IPS DF 4.7 (cell line): ENCODE results near the gene SRGAP3.
"Not testable (repeated sequence)": the region's sequence is repeated elsewhere in the genome, so short reads cannot be mapped to it uniquely, and the experiment has no call there.

Experiments
- DNase-seq: peaks from one replicate; pipeline ENCODE4 v3.0.0-alpha.2; 2013; ENCODE audit warnings: low spot score; ENCODE audit errors: extremely low read depth

Gene SRGAP3

GRCh38 chr3:9249273-9250192 lies at the start of gene SRGAP3:
Gene SRGAP3, minus strand, starts transcription at chr3:9249646. Its CDS starts 695 bp downstream, at chr3:9248951.
- DNase-seq = peak; percentile 72

DNA sequence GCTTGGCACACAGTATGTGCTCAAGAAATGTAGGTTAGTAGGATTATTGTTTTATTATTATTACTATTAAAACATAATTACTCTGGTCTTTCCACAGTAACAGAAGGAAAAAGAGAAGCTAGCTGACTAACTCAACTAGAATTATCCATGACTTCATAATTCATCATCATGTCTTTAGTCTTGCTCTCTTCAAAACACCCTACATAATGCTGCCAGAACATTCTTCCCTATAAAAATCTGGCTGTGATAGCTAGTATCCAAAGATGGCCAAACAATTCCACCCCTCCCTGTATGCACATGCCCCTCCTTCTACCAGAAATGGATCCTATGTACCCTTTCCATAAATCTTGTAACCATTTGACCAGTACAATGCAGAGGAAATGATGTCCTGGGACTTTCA lies 48.8 kb upstream of the SRGAP3 start:
- no peak for DNase-seq

GRCh38 chr3:9296241-9296640 lies 46.8 kb upstream of the SRGAP3 start:
- DNase-seq = no peak

GRCh38 chr3:9295007-9295406 lies 45.6 kb upstream of the SRGAP3 start:
- DNase-seq = no peak

- not testable (repeated sequence) for DNase-seq
These were observed 44.5 kb upstream of the SRGAP3 start for GRCh38 chr3:9293953-9294352.

DNA sequence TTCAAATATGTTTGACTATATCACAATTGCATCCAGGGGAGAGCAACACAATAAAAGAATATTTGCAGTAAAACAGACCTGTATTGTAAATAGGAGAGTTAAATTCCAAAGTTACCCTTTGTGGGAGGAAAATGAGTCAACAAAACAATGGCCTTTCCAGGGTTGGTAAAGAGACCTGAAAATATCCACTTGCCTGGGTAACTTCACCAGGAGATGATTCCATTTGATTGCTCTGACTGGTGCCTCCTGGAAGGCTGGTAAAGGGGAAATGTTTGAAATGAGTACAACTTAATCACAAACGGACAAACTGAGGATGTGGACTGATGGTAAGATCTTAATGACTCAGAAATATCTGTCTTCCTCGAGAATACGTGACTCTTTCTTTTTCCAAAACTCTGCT lies 43.6 kb upstream of the SRGAP3 start:
- no peak for DNase-seq

DNA sequence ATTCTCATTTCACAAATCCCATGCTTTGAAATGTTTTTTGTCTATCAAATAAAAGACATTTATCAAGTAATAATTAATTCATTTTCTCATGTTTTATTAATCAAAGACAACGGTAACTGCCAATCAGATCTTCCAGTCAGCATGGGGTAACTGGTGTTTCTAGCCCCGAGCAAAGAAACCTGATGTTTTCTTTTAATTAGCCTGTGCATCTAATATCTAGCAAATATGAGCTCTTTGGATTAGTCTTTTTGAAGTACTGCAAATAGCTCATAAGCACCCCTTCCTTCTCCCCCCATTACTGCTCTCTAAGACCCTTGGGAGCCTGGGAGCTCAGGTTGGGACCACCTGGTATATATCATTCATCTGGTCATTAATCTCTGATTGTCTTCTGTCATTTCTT lies 43.1 kb upstream of the SRGAP3 start:
- no peak for DNase-seq

DNA sequence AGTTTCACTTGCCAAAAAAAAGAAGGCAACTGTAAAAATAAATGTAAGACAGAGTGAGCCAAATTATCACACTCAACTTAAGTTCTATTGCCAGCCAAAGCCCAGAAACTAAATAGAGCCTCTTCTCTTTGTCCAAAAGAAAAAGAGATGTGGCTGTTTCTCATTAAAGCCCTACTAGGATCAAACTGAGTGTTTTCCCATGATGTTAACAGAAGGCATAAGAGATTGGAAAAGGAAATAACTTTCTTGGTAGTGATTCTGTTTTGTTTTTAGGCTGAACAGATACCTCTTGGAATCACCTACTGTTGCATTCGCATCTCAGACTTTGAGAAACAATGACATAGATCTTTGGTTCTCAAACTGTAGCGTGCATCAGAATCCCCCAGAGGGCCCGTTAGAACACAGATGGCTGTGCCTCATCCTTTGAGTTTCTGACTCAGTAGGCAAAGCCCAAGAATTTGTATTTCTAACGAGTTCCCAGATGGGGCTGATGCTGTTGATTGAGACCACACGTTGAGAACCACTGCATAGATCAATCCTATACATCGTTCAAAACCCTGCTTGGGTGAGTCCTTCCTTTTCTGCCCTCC lies 42.5 kb upstream of the SRGAP3 start:
- no peak for DNase-seq

- no peak for DNase-seq
These were observed 41.1 kb upstream of the SRGAP3 start for GRCh38 chr3:9290566-9290965.

GRCh38 chr3:9281533-9281932 lies 32.1 kb upstream of the SRGAP3 start:
- not testable (repeated sequence) for DNase-seq

DNA sequence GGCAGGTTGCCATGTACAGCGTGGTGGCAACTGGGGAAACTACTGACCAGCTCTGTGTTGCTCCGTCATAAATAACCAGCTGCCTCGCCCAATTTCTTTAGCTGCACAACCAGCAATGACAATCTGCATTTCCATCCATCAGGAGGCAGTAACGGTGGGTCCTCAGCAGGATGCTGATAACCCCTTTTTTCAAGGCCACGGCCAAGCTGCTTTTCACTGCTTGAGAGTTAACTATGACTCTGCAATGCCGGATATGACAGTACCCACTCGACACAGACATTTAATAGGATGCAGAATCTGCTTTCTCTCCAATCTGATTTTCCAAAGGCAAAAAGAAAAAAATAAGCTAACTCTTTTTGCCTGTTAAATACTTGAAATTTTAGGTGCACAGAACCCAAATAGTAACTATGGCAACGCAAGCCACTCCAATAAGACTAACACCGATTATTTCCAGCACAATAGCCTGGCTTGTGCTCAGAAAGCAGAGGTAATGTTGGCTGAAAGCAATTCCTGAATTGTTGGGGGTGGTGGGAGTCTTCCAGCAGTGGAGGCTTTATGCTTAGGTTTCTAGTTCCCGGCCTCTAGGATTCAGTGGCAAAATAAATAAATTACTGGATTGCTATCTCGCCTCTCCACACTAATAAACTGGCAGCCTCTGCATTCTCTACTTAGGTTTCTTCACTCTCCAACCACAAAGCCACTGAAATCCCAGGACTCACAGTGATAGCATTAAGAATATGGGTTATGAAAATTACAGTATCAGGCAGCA lies 31.2 kb upstream of the SRGAP3 start:
- DNase-seq = no peak

DNA sequence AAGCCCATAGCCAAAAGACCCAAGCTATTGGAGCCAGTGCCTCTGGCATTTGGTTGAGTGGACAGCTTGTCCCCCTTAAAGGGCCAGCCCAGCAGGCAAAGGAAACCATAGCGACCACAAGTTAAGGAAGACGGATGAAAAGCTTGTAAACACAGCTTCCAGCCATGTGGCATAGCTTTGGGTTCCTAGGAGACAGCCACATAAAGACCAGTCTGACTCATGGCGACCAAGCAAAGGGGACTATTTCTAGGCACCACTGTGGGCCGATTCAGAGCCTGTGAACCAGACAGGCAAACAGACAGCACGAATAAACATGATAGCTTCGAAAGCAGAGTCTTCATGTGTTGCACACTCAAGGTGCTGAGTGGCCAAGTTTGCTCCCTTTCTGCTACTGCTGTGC lies 30.5 kb upstream of the SRGAP3 start:
- DNase-seq = no peak

GRCh38 chr3:9278498-9278897 lies 29.1 kb upstream of the SRGAP3 start:
- DNase-seq = no peak

- DNase-seq = no peak
These were observed 28.6 kb upstream of the SRGAP3 start for GRCh38 chr3:9278085-9278484.

GRCh38 chr3:9276761-9277370 lies 27.4 kb upstream of the SRGAP3 start:
- DNase-seq = no peak

DNA sequence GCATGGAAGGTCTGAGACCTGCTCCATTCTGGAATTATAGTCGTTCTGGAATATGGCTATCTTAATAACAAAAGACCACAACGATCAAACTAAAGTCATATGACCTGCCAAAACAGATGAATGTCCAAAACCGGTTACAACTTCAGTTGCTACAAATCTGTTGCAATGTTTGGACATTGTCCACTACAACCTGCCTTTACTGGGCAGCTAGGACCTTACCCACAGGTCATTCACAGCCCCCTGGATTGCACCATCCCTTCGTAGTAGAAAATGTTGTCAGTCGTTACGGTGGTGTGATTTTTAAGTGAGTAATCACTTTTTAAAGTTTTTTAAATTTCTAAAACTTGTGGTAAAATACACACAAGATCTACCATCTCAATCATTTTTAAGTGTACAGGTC lies 22.5 kb upstream of the SRGAP3 start:
- DNase-seq = no peak

DNA sequence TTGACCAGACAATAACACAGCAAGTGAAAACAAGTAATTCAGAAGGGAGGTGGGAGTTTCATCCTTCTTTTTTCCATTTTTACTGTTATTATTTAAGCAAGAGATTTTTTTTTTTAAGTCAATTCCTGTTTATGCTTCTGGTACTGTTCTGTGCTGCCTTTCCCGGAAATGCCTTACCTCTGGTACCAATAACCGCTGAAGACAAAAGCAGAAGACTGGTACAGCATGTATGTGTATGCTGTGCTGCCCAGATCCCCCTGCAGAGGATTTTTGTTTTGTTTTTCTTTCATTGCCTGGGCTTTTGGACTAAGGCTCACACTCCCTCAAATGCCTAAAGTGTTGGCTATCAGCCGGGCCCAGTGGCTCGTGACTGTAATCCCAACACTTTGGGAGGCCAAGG lies 21.3 kb upstream of the SRGAP3 start:
- no peak for DNase-seq

DNA sequence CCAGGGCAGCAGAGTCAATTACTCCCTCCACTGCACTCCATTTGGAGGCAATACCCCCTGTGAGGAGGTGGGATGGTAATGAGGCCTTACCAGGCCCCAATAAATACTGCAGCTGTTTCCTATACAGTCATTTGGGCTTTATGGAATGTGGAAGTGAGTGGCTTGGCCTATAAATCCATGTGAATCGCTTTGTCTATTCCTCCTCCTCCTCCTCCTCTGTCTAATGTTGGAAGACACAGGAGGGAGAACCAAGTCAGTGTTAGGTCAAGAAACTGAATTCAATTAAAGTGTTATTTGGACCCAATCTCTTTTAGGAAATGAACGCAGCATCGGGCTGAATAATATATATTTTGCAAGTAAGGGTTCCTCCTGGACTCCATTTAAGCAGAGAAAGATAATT lies 17.3 kb upstream of the SRGAP3 start:
- DNase-seq = no peak

DNA sequence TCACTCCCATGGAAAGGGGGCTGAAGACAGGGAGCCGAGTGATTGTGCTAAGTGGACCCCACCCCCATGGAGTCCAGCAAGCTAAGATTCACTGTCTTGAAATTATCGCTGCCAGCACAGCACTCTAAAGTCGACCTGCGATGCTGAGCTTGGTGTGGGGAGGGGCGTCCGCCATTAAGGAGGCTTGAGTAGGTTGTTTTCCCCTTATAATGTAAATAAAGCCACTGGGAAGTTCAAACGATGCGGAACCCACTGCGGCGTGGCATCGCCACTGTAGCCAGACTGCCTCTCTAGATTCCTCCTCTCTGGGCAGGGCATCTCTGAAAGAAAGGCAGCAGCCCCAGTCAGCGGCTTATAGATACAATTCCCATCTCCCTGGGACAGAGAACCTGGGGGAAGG lies 10.9 kb upstream of the SRGAP3 start:
- DNase-seq = no peak

DNA sequence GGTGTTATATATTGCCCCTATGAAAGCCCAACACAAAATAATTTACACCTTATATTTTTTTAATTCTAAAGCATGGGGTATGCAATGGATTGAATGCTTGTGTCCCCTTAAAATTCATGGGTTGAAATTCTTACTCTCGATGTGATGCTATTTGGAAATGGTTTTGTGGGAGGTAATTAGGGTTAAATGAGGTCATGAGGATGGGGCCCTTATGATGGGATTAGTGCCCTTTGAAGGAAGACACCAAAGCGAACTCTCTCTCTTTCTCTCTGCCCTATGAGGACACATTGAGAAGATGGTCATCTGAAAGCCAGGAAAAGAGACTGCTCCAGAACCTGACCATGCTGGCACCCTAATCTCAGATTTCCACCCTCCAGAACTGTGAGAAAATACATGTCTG lies 7.6 kb upstream of the SRGAP3 start:
- DNase-seq = no peak

GRCh38 chr3:9255976-9256375 lies 6.5 kb upstream of the SRGAP3 start:
- DNase-seq = no peak

DNA sequence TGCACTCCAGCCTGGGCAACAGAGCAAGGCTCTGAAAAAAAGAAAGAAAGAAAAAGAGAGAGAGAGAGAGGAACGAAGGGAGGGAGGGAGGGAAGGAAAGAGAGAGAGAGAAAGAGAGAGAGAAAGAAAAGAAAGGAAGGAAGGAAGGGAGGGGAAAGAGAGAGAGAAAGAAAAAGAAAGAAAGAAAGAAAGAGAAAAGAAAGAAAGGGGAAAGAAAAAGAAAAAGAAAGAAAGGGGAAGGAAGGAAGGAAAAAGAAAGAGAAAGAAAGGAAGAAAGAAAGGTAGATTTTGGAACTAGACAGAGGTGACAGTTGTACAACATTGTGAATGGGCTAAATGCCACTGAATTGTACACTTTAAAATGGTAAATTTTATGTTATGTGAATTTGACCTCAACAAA lies 5.3 kb upstream of the SRGAP3 start:
- no peak for DNase-seq
